ENCODE results near the gene KCNIP2. TPM values are rescaled to one million over a fixed set of nuclear protein-coding genes. Genes with fewer than 3 reads are reported as not detected.

KCNIP2 gene
- total RNA-seq, 1 donor = 1.4 TPM

DNA sequence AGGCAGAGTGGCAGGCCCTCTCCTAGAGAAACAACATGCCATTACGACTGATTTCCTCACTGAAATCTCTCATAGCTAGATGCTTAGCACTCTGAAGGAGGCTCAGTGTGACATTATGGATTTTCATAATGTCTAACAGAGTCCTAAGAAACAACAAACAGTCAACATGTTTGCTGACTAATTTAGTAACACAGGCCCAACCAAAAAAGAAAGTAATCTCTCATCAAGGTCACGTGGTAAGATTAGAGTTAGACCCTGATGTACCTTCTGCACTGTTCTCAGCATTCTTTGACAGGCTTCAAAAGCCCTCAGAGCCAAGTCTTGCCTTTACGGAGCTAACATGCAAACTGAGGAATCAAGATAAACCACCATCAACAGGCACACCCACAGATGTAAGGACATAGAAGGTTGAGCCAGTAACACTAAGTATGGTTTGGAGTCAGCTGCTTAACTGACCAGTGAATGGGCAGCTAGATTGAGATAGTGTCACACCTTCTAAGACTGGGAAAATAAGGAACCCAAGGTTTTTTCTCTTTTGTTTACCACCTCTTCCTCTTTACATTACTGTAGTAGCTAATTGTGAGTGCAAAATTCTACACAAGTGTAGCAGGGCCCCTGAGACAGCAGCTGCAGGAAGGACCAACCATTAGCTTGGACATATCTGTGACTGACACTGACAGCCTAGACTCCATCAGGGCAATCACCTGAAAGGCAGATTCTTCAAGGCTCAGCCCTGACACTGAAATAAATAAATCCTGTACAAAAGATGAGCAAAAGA lies 15.3 kb upstream of the KCNIP2 start:
- Histone ChIP-seq H3K9me3 (ENCODE audit: low read depth, low read length) (no peaks in the 10 kb centered on the region), H3K27me3 (ENCODE audit: insufficient read depth, low read length) (no peaks in the 10 kb centered on the region), H3K27ac (ENCODE audit: low read depth, low read length) (no peak overlapping the region), H4K20me1 (ENCODE audit: insufficient read depth, low read length) (no peaks in the 10 kb centered on the region), H3K79me2 (ENCODE audit: insufficient read depth, low read length) (no peaks in the 10 kb centered on the region), H3K36me3 (ENCODE audit: insufficient read depth, low read length) (no peaks in the 10 kb centered on the region), H3K4me1 (ENCODE audit: insufficient read depth, low read length) (no peaks in the 10 kb centered on the region), H3K4me3 (ENCODE audit: insufficient read depth, low read length) (no peak overlapping the region), H2AFZ (ENCODE audit: low read length) (no peak overlapping the region), H3K4me2 (ENCODE audit: insufficient read depth, low read length) (no peak overlapping the region)
- no peak for DNase-seq (ENCODE audit: insufficient read length, low spot score, missing footprints)
- TF ChIP-seq CTCF (IDR thresholded peaks at IDR 0.05; ENCODE audit: extremely low read depth, low read depth, low read length) = no peak

DNA sequence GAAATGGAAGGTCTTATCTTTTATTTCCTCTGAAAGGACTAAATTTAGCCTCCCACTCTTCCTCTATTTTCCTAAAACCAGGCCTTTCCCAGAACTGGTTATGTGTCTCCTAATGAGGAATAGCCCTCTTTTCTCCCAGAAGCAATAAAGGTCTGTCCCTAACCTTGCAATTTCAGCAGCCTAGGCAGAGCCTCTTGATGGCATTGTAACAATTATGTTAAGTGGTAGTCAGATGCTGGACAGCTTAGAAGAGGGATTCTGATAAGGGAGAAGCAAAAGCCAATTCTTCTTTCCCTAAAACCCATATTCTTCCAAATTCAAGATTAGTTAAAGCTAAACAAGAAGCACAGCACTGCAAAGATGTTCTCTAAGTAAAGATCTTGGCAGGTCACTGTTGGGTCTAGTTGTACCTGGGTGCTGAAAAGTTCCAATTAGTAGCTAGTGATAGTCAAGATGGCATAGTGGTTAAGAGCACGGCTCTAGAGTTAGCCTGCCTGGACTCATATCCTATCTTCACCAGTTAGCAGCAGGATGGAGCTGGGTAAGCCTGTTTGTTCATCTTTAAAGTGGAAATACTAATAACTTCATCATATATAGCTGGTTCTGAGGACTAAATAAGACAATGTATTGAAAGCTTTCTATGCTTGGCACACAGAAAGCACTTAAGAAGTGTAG lies 14.3 kb upstream of the KCNIP2 start:
- no peaks in the 10 kb centered on the region for H3K4me1 ChIP-seq (ENCODE audit: insufficient read depth, low read length)
- no peak for TF ChIP-seq CTCF (IDR thresholded peaks at IDR 0.05; ENCODE audit: extremely low read depth, low read depth, low read length)
- H3K4me3 ChIP-seq (ENCODE audit: insufficient read depth, low read length) = no peak overlapping the region
- H3K79me2 ChIP-seq (ENCODE audit: insufficient read depth, low read length) = no peaks in the 10 kb centered on the region
- no peak overlapping the region for H2AFZ ChIP-seq (ENCODE audit: low read length)
- H3K36me3 ChIP-seq (ENCODE audit: insufficient read depth, low read length) = no peaks in the 10 kb centered on the region
- H3K4me2 ChIP-seq (ENCODE audit: insufficient read depth, low read length) = no peak overlapping the region
- no peak for DNase-seq (ENCODE audit: insufficient read length, low spot score, missing footprints)
- H3K27ac ChIP-seq (ENCODE audit: low read depth, low read length) = no peak overlapping the region
- no peaks in the 10 kb centered on the region for H3K27me3 ChIP-seq (ENCODE audit: insufficient read depth, low read length)
- H4K20me1 ChIP-seq (ENCODE audit: insufficient read depth, low read length) = no peaks in the 10 kb centered on the region
- no peaks in the 10 kb centered on the region for H3K9me3 ChIP-seq (ENCODE audit: low read depth, low read length)

DNA sequence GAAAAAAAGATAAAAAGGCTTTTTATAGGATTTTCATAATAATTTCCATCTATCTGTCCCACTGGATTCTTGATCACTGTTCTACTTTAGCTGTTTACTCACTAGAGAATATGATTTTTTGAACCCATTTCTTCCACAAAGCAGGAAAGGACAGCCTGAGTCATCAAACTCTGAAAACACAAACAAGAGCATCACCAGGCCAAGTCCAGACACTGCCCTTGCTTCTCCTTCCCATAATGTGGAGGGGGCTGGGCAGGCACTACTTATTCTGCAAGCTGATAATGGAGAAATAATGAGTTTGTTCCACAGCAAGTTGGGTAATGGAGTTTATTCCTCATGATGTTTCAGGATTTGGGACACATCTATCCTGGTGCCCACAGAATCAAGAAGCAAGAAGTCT lies 13.0 kb upstream of the KCNIP2 start:
- no peak for TF ChIP-seq CTCF (IDR thresholded peaks at IDR 0.05; ENCODE audit: extremely low read depth, low read depth, low read length)
- Histone ChIP-seq H3K79me2 (ENCODE audit: insufficient read depth, low read length) (no peaks in the 10 kb centered on the region), H3K27ac (ENCODE audit: low read depth, low read length) (no peak overlapping the region), H2AFZ (ENCODE audit: low read length) (no peak overlapping the region), H3K9me3 (ENCODE audit: low read depth, low read length) (no peaks in the 10 kb centered on the region), H4K20me1 (ENCODE audit: insufficient read depth, low read length) (peaks cover 5% of the 10 kb centered on the region), H3K4me2 (ENCODE audit: insufficient read depth, low read length) (no peak overlapping the region), H3K4me1 (ENCODE audit: insufficient read depth, low read length) (no peaks in the 10 kb centered on the region), H3K4me3 (ENCODE audit: insufficient read depth, low read length) (no peak overlapping the region), H3K27me3 (ENCODE audit: insufficient read depth, low read length) (no peaks in the 10 kb centered on the region), H3K36me3 (ENCODE audit: insufficient read depth, low read length) (no peaks in the 10 kb centered on the region)
- no peak for DNase-seq (ENCODE audit: insufficient read length, low spot score, missing footprints)

- Histone ChIP-seq H3K79me2 (ENCODE audit: insufficient read depth, low read length) (no peaks in the 10 kb centered on the region), H3K36me3 (ENCODE audit: insufficient read depth, low read length) (no peaks in the 10 kb centered on the region), H3K27me3 (ENCODE audit: insufficient read depth, low read length) (no peaks in the 10 kb centered on the region), H4K20me1 (ENCODE audit: insufficient read depth, low read length) (peaks cover 20% of the 10 kb centered on the region), H3K9me3 (ENCODE audit: low read depth, low read length) (no peaks in the 10 kb centered on the region), H3K4me2 (ENCODE audit: insufficient read depth, low read length) (no peak overlapping the region), H3K27ac (ENCODE audit: low read depth, low read length) (no peak overlapping the region), H2AFZ (ENCODE audit: low read length) (no peak overlapping the region), H3K4me1 (ENCODE audit: insufficient read depth, low read length) (no peaks in the 10 kb centered on the region), H3K4me3 (ENCODE audit: insufficient read depth, low read length) (no peak overlapping the region)
- DNase-seq (ENCODE audit: insufficient read length, low spot score, missing footprints) = peak; percentile 77
- TF ChIP-seq CTCF (IDR thresholded peaks at IDR 0.05; ENCODE audit: extremely low read depth, low read depth, low read length) = no peak
Observed at GRCh38 chr10:101851411-101852116, 8.0 kb upstream of the KCNIP2 start.

Data from osteoblast (primary cell).